ENCODE measurements around the gene UNC5CL. TPM values are rescaled to one million over a fixed set of nuclear protein-coding genes. Genes with fewer than 3 reads are reported as not detected.

Gene UNC5CL
- total and polyA plus RNA-seq, 2 of the 4 experiments (the other 2 are of a cell fraction) = not detected

DNA sequence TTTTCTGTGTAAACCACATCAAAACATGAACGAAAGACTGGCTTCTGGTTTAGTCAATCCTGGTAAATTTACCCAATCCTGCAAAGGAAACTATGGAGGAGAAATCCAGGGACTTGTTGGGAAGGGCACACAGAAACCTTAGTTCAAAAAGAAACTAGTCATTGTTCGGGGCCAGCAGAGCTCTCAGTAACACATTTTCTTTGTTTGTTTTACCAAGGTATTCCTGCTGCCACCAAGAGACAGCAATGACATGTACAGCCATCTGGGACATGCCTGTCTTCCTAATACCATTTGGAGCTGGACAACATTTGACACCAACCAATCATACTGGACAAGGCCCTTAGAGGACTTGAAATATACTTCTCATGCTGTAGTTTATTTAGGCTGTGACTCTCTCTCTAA lies 24.9 kb upstream of the UNC5CL start:
- H3K27ac ChIP-seq (ENCODE audit: insufficient read depth, low read length) = no peak overlapping the region
- ATAC-seq (ENCODE audit: low read depth) = no peak
- no peaks in the 10 kb centered on the region for H3K9me3 ChIP-seq (ENCODE audit: control insufficient read depth, insufficient read depth, low read length)
- H3K4me3 ChIP-seq (ENCODE audit: insufficient read depth, low read depth, low read length) = no peak overlapping the region
- intact Hi-C loops (cut with micrococcal nuclease) = loop anchor here (10.0 kb wide), 2 partner anchors 509 to 1719 kb away; no protein-coding TSS in a partner anchor
- ChIA-PET CTCF (no interaction called here), POLR2A (ENCODE audit: unreplicated experiment) (no interaction called here)
- H4K20me1 ChIP-seq (ENCODE audit: insufficient read depth, low read length) = no peaks in the 10 kb centered on the region
- in situ Hi-C loops (cut with MboI; ENCODE audit: low sequenced_read_pairs) = no loop called here
- no TSS peak for BruUV-seq (replicated peaks)
- H3K4ac ChIP-seq (ENCODE audit: low read depth, low read length) = no peak overlapping the region
- H3K79me1 ChIP-seq (ENCODE audit: low read depth in 1 of 2, low read length in 2 of 2) = no peaks in the 10 kb centered on the region
- TF ChIP-seq MAZ (IDR thresholded peaks at IDR 0.05; ENCODE audit: borderline replicate concordance, low read depth, low read length) (no peak), BHLHE40 (IDR thresholded peaks at IDR 0.05; ENCODE audit: low read depth, low read length) (no peak), RAD21 (IDR thresholded peaks at IDR 0.05; ENCODE audit: low read length) (no peak), POLR2A (IDR thresholded peaks at IDR 0.05; ENCODE audit: low read depth, low read length) (no peak), FOS (IDR thresholded peaks at IDR 0.05; ENCODE audit: low read depth, low read length) (no peak)
- TF ChIP-seq, protein P1, sequence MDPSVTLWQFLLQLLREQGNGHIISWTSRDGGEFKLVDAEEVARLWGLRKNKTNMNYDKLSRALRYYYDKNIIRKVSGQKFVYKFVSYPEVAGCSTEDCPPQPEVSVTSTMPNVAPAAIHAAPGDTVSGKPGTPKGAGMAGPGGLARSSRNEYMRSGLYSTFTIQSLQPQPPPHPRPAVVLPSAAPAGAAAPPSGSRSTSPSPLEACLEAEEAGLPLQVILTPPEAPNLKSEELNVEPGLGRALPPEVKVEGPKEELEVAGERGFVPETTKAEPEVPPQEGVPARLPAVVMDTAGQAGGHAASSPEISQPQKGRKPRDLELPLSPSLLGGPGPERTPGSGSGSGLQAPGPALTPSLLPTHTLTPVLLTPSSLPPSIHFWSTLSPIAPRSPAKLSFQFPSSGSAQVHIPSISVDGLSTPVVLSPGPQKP (IDR thresholded peaks at IDR 0.05; ENCODE audit: borderline replicate concordance, low read depth, low read length) = no peak
- H2AK5ac ChIP-seq (ENCODE audit: low read depth, low read length) = no peak overlapping the region
- no peak overlapping the region for H2BK5ac ChIP-seq (ENCODE audit: low read depth, low read length, poor library complexity, severe bottlenecking)
- no peak overlapping the region for H2BK15ac ChIP-seq (ENCODE audit: low read depth, low read length)
- H4K5ac ChIP-seq (ENCODE audit: low read depth, low read length) = no peak overlapping the region
- H3K23ac ChIP-seq (ENCODE audit: low read depth, low read length) = no peak overlapping the region
- H2BK120ac ChIP-seq (ENCODE audit: low read depth, low read length) = no peak overlapping the region
- H2AK9ac ChIP-seq (replicated peaks; ENCODE audit: low read depth, low read length, poor library complexity) = no peak overlapping the region
- H3K56ac ChIP-seq (ENCODE audit: extremely low read depth, insufficient read depth, low read length) = no peak overlapping the region
- H2AFZ ChIP-seq (replicated peaks; ENCODE audit: low read length, poor library complexity) = no peak overlapping the region
- no peak overlapping the region for H3K9ac ChIP-seq (ENCODE audit: low read depth, low read length)
- H4K91ac ChIP-seq (ENCODE audit: insufficient read depth, low read depth, low read length) = no peak overlapping the region
- H3K36me3 ChIP-seq (ENCODE audit: control insufficient read depth, insufficient read depth, low read length) = no peaks in the 10 kb centered on the region; the same call in 1 of the 2 replicates
- no peaks in the 10 kb centered on the region for H3K27me3 ChIP-seq (ENCODE audit: control insufficient read depth, insufficient read depth, low read length)
- dilution Hi-C loops (cut with HindIII; ENCODE audit: low sequenced_read_pairs, unreplicated experiment) = no loop called here
- no peak overlapping the region for H3K18ac ChIP-seq (ENCODE audit: low read depth, low read length)
- no peak overlapping the region for H4K8ac ChIP-seq (ENCODE audit: low read depth in 2 of 2, low read length in 2 of 2)
- H3K14ac ChIP-seq (replicated peaks; ENCODE audit: low read depth, low read length) = no peak overlapping the region
- WGBS, 2 experiments (ENCODE audit: extremely low coverage in 2 of 2, insufficient read length in 1 of 2) = no CpG with 5 or more reads among the region's 2 CpGs
- H3K4me1 ChIP-seq (ENCODE audit: control insufficient read depth, insufficient read depth, low read length) = peaks cover 4% of the 10 kb centered on the region
- H2BK20ac ChIP-seq (ENCODE audit: low read depth, low read length) = no peak overlapping the region
- no peaks in the 10 kb centered on the region for H3K9me1 ChIP-seq (ENCODE audit: insufficient read depth, low read length)
- no peak for DNase-seq
- H3K4me2 ChIP-seq (ENCODE audit: low read depth, low read length) = no peak overlapping the region

All from IMR-90 (cell line).